Measurements from ENCODE around the gene TOMM40. TPM values are rescaled to one million over a fixed set of nuclear protein-coding genes. Genes with fewer than 3 reads are reported as not detected.

The TOMM40 gene
- total and polyA plus RNA-seq, 9 of the 15 experiments (the other 6 are each of a cell fraction or from before 2014, with no cell fraction given), result 0.89 to 290 (median 160) TPM

GRCh38 chr19:44845612-44846454, 45.2 kb upstream of the TOMM40 start, which contains the start of gene NECTIN2 (continued):
- no peak for TF ChIP-seq PCBP1 (IDR thresholded peaks at IDR 0.05; ENCODE audit: low read depth, low read length, poor library complexity, severe bottlenecking)
- TF ChIP-seq GABPB2 (CRISPR knock-in tag; conservative IDR thresholded peaks at IDR 0.05), result no peak
- TF ChIP-seq GTF3C2 (IDR thresholded peaks at IDR 0.05; ENCODE audit: borderline replicate concordance, extremely low read depth, insufficient read length), result peak; percentile 76
- TF ChIP-seq ETS1 (conservative IDR thresholded peaks at IDR 0.05; ENCODE audit: control insufficient read depth, low read depth, low read length), result no peak
- no peak; the same call in 1 of the 2 replicates for TF ChIP-seq ZFX (CRISPR knock-in tag; IDR thresholded peaks at IDR 0.05)
- no peak for TF ChIP-seq ZNF280B (CRISPR knock-in tag; IDR thresholded peaks at IDR 0.05)
- TF ChIP-seq SRF (CRISPR knock-in tag; IDR thresholded peaks at IDR 0.05), result peak in 1 of 2 experiments; percentile 50; a peak in 1 of 4 replicates
- TF ChIP-seq ZNF165 (CRISPR knock-in tag; IDR thresholded peaks at IDR 0.05; ENCODE audit: borderline replicate concordance), result 0 out of 2 replicates have a peak, but pooled peaks have one; percentile 59
- TF ChIP-seq ZNF449 (CRISPR knock-in tag; IDR thresholded peaks at IDR 0.05), result no peak
- peak; percentile 91 for TF ChIP-seq NBN (IDR thresholded peaks at IDR 0.05; ENCODE audit: low read depth)
- TF ChIP-seq GMEB1 (CRISPR knock-in tag; IDR thresholded peaks at IDR 0.05), result no peak
- TF ChIP-seq PYGO2 (tag; IDR thresholded peaks at IDR 0.05), result no peak
- TF ChIP-seq LEF1 (IDR thresholded peaks at IDR 0.05), result peak; percentile 28; the same call in 1 of the 2 replicates
- peak; percentile 64 for TF ChIP-seq POLR2A (conservative IDR thresholded peaks at IDR 0.05)

Data from K562 (cell line).